Mammary epithelial cell (primary cell): Measurements from ENCODE around the gene TMEM87B.

ENCODE experiments used
- CTCF ChIP-seq, 2 donors: IDR thresholded peaks in 1 of 2; conservative IDR thresholded peaks in 1 of 2; 2 replicates each; pipeline ENCODE4 v1.5.1; 2011 to 2012; ENCODE audit warnings: inconsistent platforms in 2 of 2, low read length in 2 of 2, mild to moderate bottlenecking in 2 of 2, control low read depth in 1 of 2, low read depth in 1 of 2; ENCODE audit not compliant: insufficient read depth in 1 of 2; ENCODE audit errors: extremely low read depth in 1 of 2
- EZH2 ChIP-seq: IDR thresholded peaks from 2 replicates; pipeline ENCODE4 v1.6.1; 2012; ENCODE audit warnings: low read length, inconsistent platforms, borderline replicate concordance

- TF ChIP-seq CTCF (conservative IDR thresholded peaks at IDR 0.05 in 1 of 2, IDR thresholded peaks at IDR 0.05 in 1 of 2; ENCODE audit: extremely low read depth in 1 of 2, insufficient read depth in 1 of 2, low read depth in 1 of 2, low read length in 2 of 2) (no peak), EZH2 (no peak)
Measured at GRCh38 chr2:112047537-112048235, 7.4 kb upstream of the TMEM87B start.
